ENCODE results near the gene TNFRSF13B.
"Not testable (repeated sequence)": the region's sequence is repeated elsewhere in the genome, so short reads cannot be mapped to it uniquely, and the experiment has no call there.

Gene TNFRSF13B

GRCh38 chr17:16971458-16972338 is at the start of gene TNFRSF13B:
TSS of gene TNFRSF13B (minus strand) at chr17:16972118. CDS start at chr17:16972075, 43 bp downstream.
- no peak for DNase-seq (ENCODE audit: low spot score)

- peak; percentile 85 for DNase-seq (ENCODE audit: low spot score)
Observed at GRCh38 chr17:17021194-17021863, 49.4 kb upstream of the TNFRSF13B start.

- DNase-seq (ENCODE audit: low spot score), result no peak
Observed at GRCh38 chr17:17020821-17021193, 48.9 kb upstream of the TNFRSF13B start.

GRCh38 chr17:17019891-17020456 is 48.1 kb upstream of the TNFRSF13B start:
- no peak for DNase-seq (ENCODE audit: low spot score)

- DNase-seq (ENCODE audit: low spot score), result no peak
Observed at GRCh38 chr17:17019430-17019762, 47.5 kb upstream of the TNFRSF13B start.

- DNase-seq (ENCODE audit: low spot score), result no peak
Observed at GRCh38 chr17:17018612-17019429, 46.9 kb upstream of the TNFRSF13B start.

- DNase-seq (ENCODE audit: low spot score), result peak; percentile 44
Observed at GRCh38 chr17:17018021-17018441, 46.1 kb upstream of the TNFRSF13B start.

- DNase-seq (ENCODE audit: low spot score), result peak; percentile 37
Observed at GRCh38 chr17:17017343-17018014, 45.6 kb upstream of the TNFRSF13B start.

- DNase-seq (ENCODE audit: low spot score), result peak; percentile 29
Observed at GRCh38 chr17:17016199-17017197, 44.6 kb upstream of the TNFRSF13B start.

GRCh38 chr17:17015230-17015629 is 43.3 kb upstream of the TNFRSF13B start:
- DNase-seq (ENCODE audit: low spot score), result no peak

- peak; percentile 34 for DNase-seq (ENCODE audit: low spot score)
Observed at GRCh38 chr17:17014748-17015124, 42.8 kb upstream of the TNFRSF13B start.

- peak; percentile 41 for DNase-seq (ENCODE audit: low spot score)
Observed at GRCh38 chr17:17013828-17014747, 42.2 kb upstream of the TNFRSF13B start.

GRCh38 chr17:17011043-17011907 is 39.4 kb upstream of the TNFRSF13B start:
- DNase-seq (ENCODE audit: low spot score), result not testable (repeated sequence)

- not testable (repeated sequence) for DNase-seq (ENCODE audit: low spot score)
Observed at GRCh38 chr17:17010545-17011034, 38.7 kb upstream of the TNFRSF13B start.

- not testable (repeated sequence) for DNase-seq (ENCODE audit: low spot score)
Observed at GRCh38 chr17:17009972-17010371, 38.1 kb upstream of the TNFRSF13B start.

- not testable (repeated sequence) for DNase-seq (ENCODE audit: low spot score)
Observed at GRCh38 chr17:17008621-17009397, 36.9 kb upstream of the TNFRSF13B start.

- DNase-seq (ENCODE audit: low spot score), result not testable (repeated sequence)
Observed at GRCh38 chr17:17007891-17008290, 36.0 kb upstream of the TNFRSF13B start.

Measured in ecto neural progenitor cell (in vitro differentiated cells).